OCI-LY1 (cell line): ENCODE results near the gene MAPT.

ENCODE experiments used
- H2AFZ ChIP-seq: fragments of 200-600 bp; sonication (generic), shearing (Covaris generic); 2 replicates; pipeline ENCODE4 v1.6.0; 2014; ENCODE audit warnings: antibody characterized with exemption, mild to moderate bottlenecking, low read length
- H3F3A ChIP-seq: fragments of 200-600 bp; sonication (generic), shearing (Covaris generic); 2 replicates; pipeline ENCODE4 v1.6.0; 2014; ENCODE audit warnings: mild to moderate bottlenecking, antibody characterized with exemption, low read length, moderate library complexity; ENCODE audit not compliant: insufficient read depth
- H3K27ac ChIP-seq: fragments of 200-600 bp; sonication (generic); 2 replicates; pipeline ENCODE4 v1.5.1; 2014; ENCODE audit warnings: low read length, mixed run types, mild to moderate bottlenecking, low read depth; ENCODE audit not compliant: poor library complexity, severe bottlenecking
- H3K27me3 ChIP-seq: fragments of 200-600 bp; sonication (generic); 2 replicates; pipeline ENCODE4 v1.6.0; 2014; ENCODE audit warnings: antibody characterized with exemption, mild to moderate bottlenecking, low read length, moderate library complexity; ENCODE audit not compliant: insufficient read depth
- H3K36me3 ChIP-seq: fragments of 200-600 bp; sonication (generic); 2 replicates; pipeline ENCODE4 v1.6.1; 2014; ENCODE audit warnings: mild to moderate bottlenecking, antibody characterized with exemption, low read length, moderate library complexity, mixed read lengths; ENCODE audit not compliant: insufficient read depth
- H3K4me1 ChIP-seq: fragments of 200-600 bp; sonication (generic); 2 replicates; pipeline ENCODE4 v1.5.1; 2014; ENCODE audit warnings: mild to moderate bottlenecking, low read length, moderate library complexity; ENCODE audit not compliant: insufficient read depth, severe bottlenecking
- H3K4me2 ChIP-seq: fragments of 200-600 bp; sonication (generic), shearing (Covaris generic); 2 replicates; pipeline ENCODE4 v1.6.1; 2014; ENCODE audit warnings: low read length
- H3K4me3 ChIP-seq: fragments of 200-600 bp; sonication (generic); 2 replicates; pipeline ENCODE4 v1.5.1; 2014; ENCODE audit warnings: low read length, low read depth, mild to moderate bottlenecking, mixed read lengths; ENCODE audit not compliant: poor library complexity, severe bottlenecking
- H3K79me2 ChIP-seq: fragments of 200-600 bp; shearing (Covaris generic); 2 replicates; pipeline ENCODE4 v1.6.1; 2016; ENCODE audit warnings: mixed run types, low read length, mixed read lengths; ENCODE audit not compliant: insufficient read depth
- H3K9ac ChIP-seq: fragments of 200-600 bp; sonication (generic), shearing (Covaris generic); 2 replicates; pipeline ENCODE4 v1.6.1; 2014; ENCODE audit warnings: mild to moderate bottlenecking, low read length, mixed read lengths
- H3K9me2 ChIP-seq: fragments of 200-600 bp; sonication (generic), shearing (Covaris generic); 2 replicates; pipeline ENCODE4 v1.6.1; 2014; ENCODE audit warnings: low read depth, mild to moderate bottlenecking, low read length, mixed read lengths
- H3K9me3 ChIP-seq: fragments of 200-600 bp; shearing (Covaris generic); 2 replicates; pipeline ENCODE4 v1.6.1; 2014; ENCODE audit warnings: low read length, mixed read lengths
- H4K20me1 ChIP-seq: fragments of 200-600 bp; sonication (generic), shearing (Covaris generic); 2 replicates; pipeline ENCODE4 v1.6.0; 2016; ENCODE audit warnings: mild to moderate bottlenecking, low read length; ENCODE audit not compliant: insufficient read depth
- EZH2 ChIP-seq: fragments of 200-600 bp; sonication (generic), shearing (Covaris generic); IDR thresholded peaks from 2 replicates; pipeline ENCODE4 v1.8.0; 2017; ENCODE audit warnings: borderline replicate concordance, mixed run types, mild to moderate bottlenecking, antibody characterized with exemption, low read length, moderate library complexity, mixed read lengths
- TF ChIP-seq, protein P1 (sequence below): fragments of 200-600 bp; sonication (generic), shearing (Covaris generic); IDR thresholded peaks from 2 replicates; pipeline ENCODE4 v1.5.1; 2017; ENCODE audit warnings: mild to moderate bottlenecking, antibody characterized with exemption, low read length, moderate library complexity, mixed read lengths

MAPT gene

GRCh38 chr17:46072998-46073397 lies 178.6 kb downstream of the MAPT start:
- H3K9ac ChIP-seq: no peak overlapping the region
- no peaks in the 10 kb centered on the region for H3K4me1 ChIP-seq
- no peak overlapping the region for H3K4me3 ChIP-seq
- no peak overlapping the region for H2AFZ ChIP-seq
- H3K27me3 ChIP-seq: no peaks in the 10 kb centered on the region
- no peak overlapping the region for H3K27ac ChIP-seq
- H3F3A ChIP-seq: no peaks in the 10 kb centered on the region
- peaks cover 35% of the 10 kb centered on the region; the same call in 1 of the 2 replicates for H3K36me3 ChIP-seq
- H3K9me3 ChIP-seq: no peaks in the 10 kb centered on the region
- H3K9me2 ChIP-seq: no peaks in the 10 kb centered on the region
- no peak overlapping the region for H3K4me2 ChIP-seq
- peaks cover 15% of the 10 kb centered on the region; the same call in 1 of the 2 replicates for H3K79me2 ChIP-seq
- TF ChIP-seq EZH2: no peak
- TF ChIP-seq, protein P1, sequence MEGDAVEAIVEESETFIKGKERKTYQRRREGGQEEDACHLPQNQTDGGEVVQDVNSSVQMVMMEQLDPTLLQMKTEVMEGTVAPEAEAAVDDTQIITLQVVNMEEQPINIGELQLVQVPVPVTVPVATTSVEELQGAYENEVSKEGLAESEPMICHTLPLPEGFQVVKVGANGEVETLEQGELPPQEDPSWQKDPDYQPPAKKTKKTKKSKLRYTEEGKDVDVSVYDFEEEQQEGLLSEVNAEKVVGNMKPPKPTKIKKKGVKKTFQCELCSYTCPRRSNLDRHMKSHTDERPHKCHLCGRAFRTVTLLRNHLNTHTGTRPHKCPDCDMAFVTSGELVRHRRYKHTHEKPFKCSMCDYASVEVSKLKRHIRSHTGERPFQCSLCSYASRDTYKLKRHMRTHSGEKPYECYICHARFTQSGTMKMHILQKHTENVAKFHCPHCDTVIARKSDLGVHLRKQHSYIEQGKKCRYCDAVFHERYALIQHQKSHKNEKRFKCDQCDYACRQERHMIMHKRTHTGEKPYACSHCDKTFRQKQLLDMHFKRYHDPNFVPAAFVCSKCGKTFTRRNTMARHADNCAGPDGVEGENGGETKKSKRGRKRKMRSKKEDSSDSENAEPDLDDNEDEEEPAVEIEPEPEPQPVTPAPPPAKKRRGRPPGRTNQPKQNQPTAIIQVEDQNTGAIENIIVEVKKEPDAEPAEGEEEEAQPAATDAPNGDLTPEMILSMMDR: no peak
- H4K20me1 ChIP-seq: no peaks in the 10 kb centered on the region

DNA sequence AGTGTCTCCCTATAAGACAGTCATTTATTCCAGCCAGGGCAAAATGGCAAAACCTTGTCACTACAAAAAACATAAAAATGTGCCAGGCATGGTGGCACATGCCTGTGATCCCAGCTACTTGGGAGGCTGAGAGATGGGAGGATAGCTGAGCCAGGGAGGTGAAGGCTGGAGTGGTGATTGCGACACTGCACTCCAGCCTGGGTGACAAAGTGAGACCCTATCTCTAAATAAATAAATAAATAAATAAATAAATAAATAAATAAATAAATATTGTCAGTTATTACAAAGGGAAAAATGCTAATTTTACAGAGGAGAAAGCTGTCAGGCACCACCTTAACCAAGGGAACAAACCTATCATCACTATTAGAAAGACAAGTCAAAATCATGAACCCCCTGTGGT lies 180.2 kb downstream of the MAPT start:
- Histone ChIP-seq H3K27me3 (no peaks in the 10 kb centered on the region), H3K9me2 (no peaks in the 10 kb centered on the region), H3K9ac (no peak overlapping the region), H4K20me1 (no peaks in the 10 kb centered on the region), H3K27ac (no peak overlapping the region), H3K4me2 (no peak overlapping the region), H3K9me3 (no peaks in the 10 kb centered on the region), H2AFZ (no peak overlapping the region), H3F3A (no peaks in the 10 kb centered on the region), H3K4me1 (no peaks in the 10 kb centered on the region), H3K4me3 (no peak overlapping the region), H3K79me2 (peaks cover 15% of the 10 kb centered on the region; the same call in 1 of the 2 replicates), H3K36me3 (peaks cover 38% of the 10 kb centered on the region; the same call in 1 of the 2 replicates)
- no peak for TF ChIP-seq EZH2
- TF ChIP-seq, protein P1: no peak
